M059J (cell line): ENCODE measurements around the gene CRP. TPM values are rescaled to one million over a fixed set of nuclear protein-coding genes. Genes with fewer than 3 reads are reported as not detected.
A peak's percentile ranks its signal among the peaks of the same experiment; 100 is the strongest.
"Not testable (repeated sequence)": the region's sequence is repeated elsewhere in the genome, so short reads cannot be mapped to it uniquely, and the experiment has no call there.

Source experiments
- DNase-seq: peaks from one replicate; pipeline ENCODE4 v3.0.0-alpha.2; 2012; ENCODE audit warnings: low read depth
- total RNA-seq: library from RNA; depleted of rRNA; stranded (reverse); fragments of >200 nt; shearing (Covaris generic); gene quantifications from 2 replicates; pipeline ENCODE4 v1.2.3, GENCODE V29; 2014; rRNA removed

CRP gene, protein sequence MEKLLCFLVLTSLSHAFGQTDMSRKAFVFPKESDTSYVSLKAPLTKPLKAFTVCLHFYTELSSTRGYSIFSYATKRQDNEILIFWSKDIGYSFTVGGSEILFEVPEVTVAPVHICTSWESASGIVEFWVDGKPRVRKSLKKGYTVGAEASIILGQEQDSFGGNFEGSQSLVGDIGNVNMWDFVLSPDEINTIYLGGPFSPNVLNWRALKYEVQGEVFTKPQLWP
- not detected in 2 replicates for total RNA-seq

- DNase-seq = no peak
Observed at GRCh38 chr1:159714529-159714928, at the start of gene CRP. Gene CRP, minus strand, starts transcription at chr1:159714589. Its CDS starts 104 bp downstream, at chr1:159714485.

DNA sequence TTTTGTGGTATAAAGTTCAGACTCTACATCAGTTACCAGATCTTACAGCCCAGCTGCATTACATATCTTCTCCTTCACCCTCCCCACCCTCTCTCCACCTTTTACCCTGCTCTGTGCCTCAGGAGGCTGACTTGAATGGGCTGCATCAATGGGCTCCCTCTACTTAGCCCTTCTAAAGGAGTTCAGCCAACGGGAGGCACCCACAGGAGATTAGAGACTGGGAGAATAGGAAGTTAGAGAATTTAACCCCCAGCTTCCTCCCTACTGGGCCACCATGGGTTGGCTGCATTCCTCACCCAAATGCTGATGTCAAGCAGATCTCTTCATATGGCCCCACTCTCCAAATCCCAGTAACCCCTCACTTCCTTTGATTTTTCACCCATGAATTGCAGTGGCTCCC lies 49.3 kb upstream of the CRP start:
- no peak for DNase-seq

GRCh38 chr1:159756397-159756796 lies 42.0 kb upstream of the CRP start:
- no peak for DNase-seq

DNA sequence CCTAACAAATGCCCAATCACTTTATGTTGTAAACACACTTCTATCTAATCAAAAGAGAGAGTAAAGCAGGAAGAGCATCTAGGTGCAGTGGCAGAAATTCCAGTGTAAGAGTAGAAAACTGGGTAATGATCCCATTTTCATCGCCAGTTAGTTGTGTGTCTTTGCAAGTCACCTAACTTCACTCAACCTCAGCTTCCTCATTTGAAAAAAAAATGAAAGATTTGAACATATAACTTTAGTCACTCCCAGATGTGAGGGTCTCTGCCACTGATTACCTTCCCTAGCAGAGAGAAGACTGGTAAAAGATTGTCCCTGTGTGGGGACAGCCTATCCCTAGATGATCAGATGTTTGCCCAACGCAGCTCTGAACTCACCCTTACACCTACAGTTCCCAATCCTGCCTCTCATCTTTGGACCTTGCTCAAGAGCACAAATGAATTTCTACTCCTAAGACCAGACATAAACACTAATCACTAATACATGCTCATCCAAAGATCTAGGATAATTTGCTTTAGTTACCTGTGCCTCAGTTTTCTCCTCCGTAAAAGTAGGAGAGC lies 41.1 kb upstream of the CRP start:
- no peak for DNase-seq

GRCh38 chr1:159753386-159753785 lies 39.0 kb upstream of the CRP start:
- DNase-seq = no peak

DNA sequence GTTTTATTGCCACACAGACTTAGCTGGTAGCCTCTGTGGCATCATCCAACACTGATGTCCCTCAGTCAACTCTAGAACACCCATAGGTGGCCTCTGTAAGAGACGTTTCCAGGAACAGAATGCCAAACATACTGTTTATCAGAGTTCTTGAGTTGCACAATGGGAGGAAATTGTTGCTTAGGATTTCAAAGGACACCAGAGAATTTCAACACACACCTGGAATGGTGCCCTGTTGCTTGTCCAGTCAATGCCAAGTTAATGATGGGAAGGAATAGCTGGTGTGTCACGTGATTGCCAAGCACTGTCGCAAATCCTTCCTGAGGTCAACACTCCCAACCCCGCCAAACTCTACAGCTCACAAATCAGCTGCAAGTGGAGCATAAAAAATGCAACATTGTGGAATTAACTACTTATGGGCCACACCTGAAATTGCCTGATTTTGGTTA lies 37.8 kb upstream of the CRP start:
- DNase-seq = peak; percentile 26

GRCh38 chr1:159751031-159751430 lies 36.6 kb upstream of the CRP start:
- no peak for DNase-seq

- no peak for DNase-seq
Observed at GRCh38 chr1:159750621-159751020, 36.2 kb upstream of the CRP start.

DNA sequence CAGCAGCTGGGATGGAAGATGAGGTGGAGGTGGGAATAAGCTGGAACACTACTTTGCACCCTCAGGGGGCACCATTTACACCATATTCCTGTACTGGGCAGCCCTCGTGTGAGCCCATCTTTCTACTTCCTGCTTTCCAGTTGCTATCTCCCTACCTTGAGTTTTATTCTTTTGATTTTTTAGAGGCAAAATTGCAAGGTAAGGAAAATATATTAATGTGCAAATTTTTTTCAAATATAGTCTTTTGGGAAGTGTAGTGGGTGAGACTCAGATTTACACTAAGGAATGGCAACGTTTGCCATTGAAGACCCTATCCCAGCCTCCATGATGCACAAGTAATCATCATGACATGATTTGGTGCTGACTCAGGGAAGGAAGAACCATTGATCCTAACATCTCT lies 35.2 kb upstream of the CRP start:
- no peak for DNase-seq

GRCh38 chr1:159748370-159748769 lies 34.0 kb upstream of the CRP start:
- no peak for DNase-seq

- no peak for DNase-seq
Observed at GRCh38 chr1:159746666-159747065, 32.3 kb upstream of the CRP start.

DNA sequence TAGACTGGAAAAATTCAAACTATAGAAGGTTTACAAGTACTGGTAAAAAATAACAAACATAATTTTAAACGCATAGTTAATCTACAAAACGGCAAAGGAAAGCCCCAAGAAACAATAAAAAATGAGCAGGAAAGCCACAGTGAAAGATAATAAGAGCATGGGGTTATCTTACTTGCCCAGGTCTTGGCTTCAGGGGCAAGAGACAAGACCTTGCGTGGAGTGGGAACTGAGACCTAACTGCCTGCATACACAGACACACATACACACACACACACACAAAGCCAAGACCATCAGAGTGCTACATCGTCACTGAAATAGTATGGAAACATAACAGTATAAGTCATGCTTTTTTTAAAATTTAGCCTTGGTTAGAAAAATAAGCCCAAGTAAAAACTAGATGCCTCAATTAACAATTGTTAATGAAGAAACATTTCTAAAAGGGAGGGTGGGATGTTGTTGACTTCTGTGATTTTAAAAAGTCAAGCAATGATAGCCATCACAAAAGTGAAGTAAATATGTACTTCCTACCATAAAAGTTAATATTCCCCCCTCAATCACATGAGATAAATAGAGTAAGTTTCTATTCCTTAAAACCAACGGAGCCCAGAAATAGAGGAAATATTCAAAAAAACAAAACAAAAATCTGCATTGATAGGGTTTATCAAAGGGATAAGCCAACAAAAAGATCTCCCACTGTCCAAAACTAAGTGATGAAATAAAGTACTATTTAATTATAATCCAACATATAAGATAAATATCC lies 29.4 kb upstream of the CRP start:
- no peak for DNase-seq

- no peak for DNase-seq
Observed at GRCh38 chr1:159737238-159737916, 23.0 kb upstream of the CRP start.

- not testable (repeated sequence) for DNase-seq
Observed at GRCh38 chr1:159723188-159723587, 8.8 kb upstream of the CRP start.

- DNase-seq = no peak
Observed at GRCh38 chr1:159719990-159720389, 5.6 kb upstream of the CRP start.

- no peak for DNase-seq
Observed at GRCh38 chr1:159715855-159716254, 1.5 kb upstream of the CRP start.

- no peak for DNase-seq
Observed at GRCh38 chr1:159712080-159712479, 2.3 kb downstream of the CRP start.

DNA sequence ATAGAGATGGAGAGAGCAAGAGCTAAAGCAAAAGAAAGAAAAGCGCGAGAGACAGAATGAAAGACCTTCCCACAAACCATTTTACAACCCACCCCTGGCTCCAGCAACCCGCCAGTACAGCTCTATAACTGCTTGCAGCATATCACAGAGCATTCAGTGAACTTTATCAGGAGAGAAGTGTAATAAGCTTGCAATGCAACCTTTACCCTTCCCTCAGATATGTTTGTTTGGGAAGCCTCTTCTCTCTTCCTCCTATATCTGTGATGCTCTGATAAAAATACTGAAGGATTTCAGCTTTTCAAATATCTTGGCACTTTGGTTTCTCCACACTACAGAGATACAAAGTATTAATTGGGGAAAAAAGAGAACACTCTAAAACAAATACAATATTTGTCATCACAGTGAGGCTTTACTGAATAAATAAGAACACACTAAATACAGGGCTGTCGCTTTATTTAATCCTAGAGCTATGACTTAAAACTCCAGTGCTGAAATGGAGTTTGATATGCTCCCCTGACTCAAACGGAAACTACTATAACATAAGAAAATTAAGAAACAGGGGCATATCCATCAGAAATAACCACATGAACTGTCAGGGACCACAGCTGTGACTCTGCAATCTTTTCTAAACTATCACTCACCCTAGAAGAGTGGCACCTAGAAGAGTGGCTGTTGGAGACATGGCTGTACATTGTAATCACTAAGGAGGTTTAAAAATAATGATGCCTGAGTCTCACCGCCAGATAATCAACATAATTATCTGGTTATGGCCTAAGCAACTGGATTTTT lies 6.7 kb downstream of the CRP start:
- DNase-seq = no peak

GRCh38 chr1:159705904-159706256 lies 8.5 kb downstream of the CRP start:
- no peak for DNase-seq

GRCh38 chr1:159705251-159705903 lies 9.0 kb downstream of the CRP start:
- DNase-seq = no peak

DNA sequence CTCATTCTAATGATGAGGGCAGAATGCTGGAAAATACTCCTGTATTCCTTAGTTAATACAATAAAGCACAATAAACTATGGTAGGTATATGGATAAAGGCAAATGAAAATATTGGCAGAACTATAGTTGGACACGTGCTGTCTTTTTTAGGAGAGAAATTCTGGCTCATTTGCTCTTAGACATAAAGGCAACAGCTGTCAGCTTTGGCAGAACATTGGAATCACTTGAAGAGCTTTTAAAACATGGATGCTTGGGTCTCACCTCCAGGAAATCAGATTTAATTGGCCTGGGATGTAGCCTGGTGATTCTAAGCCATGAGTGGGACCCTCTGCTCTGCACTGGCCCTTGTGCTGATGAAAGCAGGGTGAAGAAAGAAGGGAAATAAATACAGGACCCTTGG lies 9.9 kb downstream of the CRP start:
- DNase-seq = no peak
